HAP-1 (cell line): ENCODE measurements around the gene ATP8A2.

Experiments
- DNase-seq, 2 experiments: peaks; one replicate each; pipeline ENCODE4 v3.0.0-alpha.2; 2016 to 2020; ENCODE audit warnings: low spot score in 2 of 2
- H3K27me3 ChIP-seq: fragments of 250-450 bp; sonication (Bioruptor Pico); 2 replicates; pipeline ENCODE4 v1.5.1; 2020; ENCODE audit warnings: low read depth, mild to moderate bottlenecking, moderate library complexity
- H3K36me3 ChIP-seq: fragments of 250-450 bp; sonication (Bioruptor Pico); replicated peaks from 2 replicates; pipeline ENCODE4 v1.5.1; 2020; ENCODE audit warnings: mild to moderate bottlenecking
- H3K4me1 ChIP-seq: fragments of 250-450 bp; sonication (Bioruptor Pico); 2 replicates; pipeline ENCODE4 v1.5.1; 2020; ENCODE audit warnings: mild to moderate bottlenecking
- H3K4me3 ChIP-seq: fragments of 250-450 bp; sonication (Bioruptor Pico); 2 replicates; pipeline ENCODE4 v1.5.1; 2020; ENCODE audit warnings: mild to moderate bottlenecking, moderate library complexity
- H3K9me3 ChIP-seq: fragments of 250-450 bp; sonication (Bioruptor Pico); 2 replicates; pipeline ENCODE4 v1.5.1; 2020; ENCODE audit warnings: mild to moderate bottlenecking, moderate library complexity
- in situ Hi-C: fragments of 300-500 bp; cut with MboI; formaldehyde crosslinking; loops from 3 replicates; pipeline ENCODE4 v1.14.3; 2020; ENCODE audit warnings: low sequenced_read_pairs, inconsistent platforms, mixed read lengths

ATP8A2 gene

DNA sequence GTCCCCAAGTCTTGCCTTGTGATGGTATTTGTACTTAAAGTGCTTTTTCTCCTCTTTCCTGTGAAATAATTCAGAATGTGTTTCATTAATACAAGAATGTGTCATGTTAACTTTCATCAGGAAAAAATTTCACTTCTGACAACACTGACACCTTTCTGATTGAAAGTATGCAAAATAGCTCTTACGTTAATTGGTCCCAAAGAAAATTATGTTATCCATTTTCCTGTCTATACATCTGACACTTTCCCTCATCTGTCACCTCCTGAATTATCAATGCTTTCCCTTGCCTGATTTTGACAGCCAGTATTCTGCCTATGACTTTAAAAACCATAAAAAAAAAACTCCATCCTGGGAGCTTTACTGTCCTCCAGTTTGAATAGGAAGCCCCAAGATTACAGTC is 336.5 kb downstream of the ATP8A2 start:
- no peaks in the 10 kb centered on the region for H3K36me3 ChIP-seq
- peaks cover 3% of the 10 kb centered on the region; the same call in 1 of the 2 replicates for H3K4me1 ChIP-seq
- H3K9me3 ChIP-seq, result no peaks in the 10 kb centered on the region
- no peak overlapping the region for H3K4me3 ChIP-seq
- DNase-seq, result no peak
- in situ Hi-C loops, result no loop called here
- H3K27me3 ChIP-seq, result no peaks in the 10 kb centered on the region; the same call in 1 of the 2 replicates

DNA sequence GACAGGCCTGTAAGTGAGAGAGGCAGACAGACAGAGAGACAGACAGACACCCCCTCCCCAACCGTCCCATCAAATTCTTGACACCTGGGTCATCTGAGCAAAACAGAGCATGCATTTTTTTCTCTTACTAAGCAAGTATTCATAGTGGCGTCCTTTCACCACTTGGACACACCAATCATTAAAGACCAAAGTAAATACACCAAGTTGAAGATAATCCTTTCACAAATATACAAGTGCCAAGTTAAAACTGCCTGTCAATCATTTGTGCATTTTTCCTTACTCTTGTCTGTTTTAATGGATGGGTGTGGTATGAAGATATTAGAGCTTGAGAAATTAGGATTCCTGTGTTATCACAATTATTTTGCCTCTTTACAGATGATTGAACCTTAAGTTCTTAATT is 337.3 kb downstream of the ATP8A2 start:
- DNase-seq, result no peak
- Histone ChIP-seq H3K27me3 (no peaks in the 10 kb centered on the region; the same call in 1 of the 2 replicates), H3K36me3 (no peaks in the 10 kb centered on the region), H3K9me3 (no peaks in the 10 kb centered on the region), H3K4me3 (no peak overlapping the region), H3K4me1 (peaks cover 3% of the 10 kb centered on the region; the same call in 1 of the 2 replicates)
- in situ Hi-C loops, result no loop called here

GRCh38 chr13:25715760-25716159 is 344.0 kb downstream of the ATP8A2 start:
- H3K27me3 ChIP-seq, result no peaks in the 10 kb centered on the region; the same call in 1 of the 2 replicates
- DNase-seq, result no peak
- no peak overlapping the region for H3K4me3 ChIP-seq
- H3K4me1 ChIP-seq, result no peaks in the 10 kb centered on the region
- in situ Hi-C loops, result no loop called here
- no peaks in the 10 kb centered on the region for H3K9me3 ChIP-seq
- H3K36me3 ChIP-seq, result no peaks in the 10 kb centered on the region

DNA sequence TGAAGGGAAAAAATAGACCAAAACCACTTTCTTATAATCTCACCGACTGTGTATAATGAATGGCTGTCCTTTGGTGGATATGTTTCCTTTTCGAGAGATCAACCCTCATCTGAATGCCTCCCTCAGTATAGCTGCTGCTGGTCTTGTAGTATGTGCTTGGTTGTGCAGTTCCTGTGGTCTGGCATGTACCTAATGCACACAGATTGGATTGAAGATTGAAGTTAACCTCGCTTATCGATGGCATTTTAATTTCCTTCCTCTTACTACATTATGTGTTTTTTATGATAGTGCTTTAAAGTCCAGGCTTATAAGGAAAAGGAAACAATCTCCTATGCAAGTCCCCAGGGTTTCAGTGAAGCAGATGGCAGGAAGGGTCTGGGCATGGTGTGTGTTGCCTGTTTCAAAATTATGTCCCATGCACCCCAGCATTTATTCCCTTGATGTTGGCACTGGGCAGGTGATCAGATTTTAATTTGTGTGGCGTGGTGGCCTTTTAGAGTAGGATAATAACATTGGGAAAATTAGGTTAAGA is 346.0 kb downstream of the ATP8A2 start:
- Histone ChIP-seq H3K9me3 (no peaks in the 10 kb centered on the region), H3K4me3 (no peak overlapping the region), H3K4me1 (no peaks in the 10 kb centered on the region), H3K36me3 (no peaks in the 10 kb centered on the region), H3K27me3 (no peaks in the 10 kb centered on the region; the same call in 1 of the 2 replicates)
- DNase-seq, result no peak
- in situ Hi-C loops, result no loop called here

GRCh38 chr13:25719666-25720065 is 347.9 kb downstream of the ATP8A2 start:
- no peak for DNase-seq
- Histone ChIP-seq H3K36me3 (no peaks in the 10 kb centered on the region), H3K27me3 (no peaks in the 10 kb centered on the region), H3K9me3 (no peaks in the 10 kb centered on the region), H3K4me3 (no peak overlapping the region), H3K4me1 (no peaks in the 10 kb centered on the region)
- in situ Hi-C loops, result no loop called here

- no peak for DNase-seq
- no peaks in the 10 kb centered on the region for H3K36me3 ChIP-seq
- H3K4me3 ChIP-seq, result no peak overlapping the region
- H3K9me3 ChIP-seq, result no peaks in the 10 kb centered on the region
- in situ Hi-C loops, result no loop called here
- 0 out of 2 replicates have a peak, but pooled peaks cover 3% of the 10 kb centered on the region for H3K4me1 ChIP-seq
- no peaks in the 10 kb centered on the region for H3K27me3 ChIP-seq
Observed at GRCh38 chr13:25722893-25723292, 351.1 kb downstream of the ATP8A2 start.

DNA sequence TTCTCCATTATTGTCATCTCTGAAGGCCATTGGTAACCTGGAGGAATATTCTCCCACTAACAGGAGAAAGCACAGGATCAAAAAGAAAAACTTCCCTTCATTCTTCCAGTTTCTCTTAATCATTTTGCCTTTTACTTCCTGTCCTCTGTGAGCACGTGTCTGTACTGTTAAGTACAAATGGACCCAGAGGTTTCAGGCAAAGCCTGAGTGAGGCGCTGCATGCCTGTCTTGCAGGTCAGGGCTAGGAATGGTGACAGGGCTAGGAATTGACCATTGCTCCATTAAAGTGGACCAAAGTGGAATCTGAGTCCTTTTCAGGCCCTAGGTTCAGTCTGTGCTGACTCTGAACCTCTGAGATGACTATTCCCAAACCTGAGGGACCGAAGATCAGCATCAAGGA is 353.3 kb downstream of the ATP8A2 start:
- in situ Hi-C loops, result no loop called here
- no peaks in the 10 kb centered on the region for H3K27me3 ChIP-seq
- no peak overlapping the region for H3K4me3 ChIP-seq
- DNase-seq, result no peak
- H3K4me1 ChIP-seq, result 0 out of 2 replicates have a peak, but pooled peaks cover 3% of the 10 kb centered on the region
- H3K9me3 ChIP-seq, result no peaks in the 10 kb centered on the region
- H3K36me3 ChIP-seq, result no peaks in the 10 kb centered on the region

GRCh38 chr13:25727250-25727649 is 355.5 kb downstream of the ATP8A2 start:
- no peak for DNase-seq
- in situ Hi-C loops, result no loop called here
- no peak overlapping the region for H3K4me3 ChIP-seq
- H3K9me3 ChIP-seq, result no peaks in the 10 kb centered on the region
- 0 out of 2 replicates have a peak, but pooled peaks cover 3% of the 10 kb centered on the region for H3K4me1 ChIP-seq
- H3K36me3 ChIP-seq, result no peaks in the 10 kb centered on the region
- H3K27me3 ChIP-seq, result no peaks in the 10 kb centered on the region

- no peak overlapping the region for H3K4me3 ChIP-seq
- no peaks in the 10 kb centered on the region for H3K36me3 ChIP-seq
- 0 out of 2 replicates have a peak, but pooled peaks cover 3% of the 10 kb centered on the region for H3K4me1 ChIP-seq
- in situ Hi-C loops, result no loop called here
- H3K9me3 ChIP-seq, result no peaks in the 10 kb centered on the region
- no peaks in the 10 kb centered on the region for H3K27me3 ChIP-seq
- no peak for DNase-seq
Observed at GRCh38 chr13:25727810-25728209, 356.0 kb downstream of the ATP8A2 start.

- no peaks in the 10 kb centered on the region for H3K27me3 ChIP-seq
- no peaks in the 10 kb centered on the region for H3K9me3 ChIP-seq
Observed at GRCh38 chr13:25729201-25729600, 357.4 kb downstream of the ATP8A2 start.

DNA sequence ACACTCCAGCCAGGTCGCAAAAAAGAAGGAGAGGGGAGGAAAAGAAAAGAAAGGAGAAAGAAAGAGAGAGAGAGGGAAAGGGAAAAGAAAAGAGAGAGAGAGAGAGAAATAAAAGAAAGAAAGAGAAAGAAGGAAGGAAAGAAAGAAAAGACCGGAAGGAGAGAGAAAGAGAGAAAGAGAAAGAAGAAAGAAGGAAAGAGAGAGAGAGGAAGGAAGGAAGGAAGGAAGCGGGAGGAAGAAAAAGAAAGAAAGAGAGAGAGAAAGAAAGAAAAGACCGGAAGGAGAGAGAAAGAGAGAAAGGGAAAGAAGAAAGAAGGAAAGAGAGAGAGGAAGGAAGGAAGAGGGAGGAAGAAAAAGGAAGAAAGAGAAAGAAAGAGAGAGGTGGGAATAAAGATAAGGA is 359.3 kb downstream of the ATP8A2 start:
- no peaks in the 10 kb centered on the region for H3K9me3 ChIP-seq
- no peak overlapping the region for H3K4me3 ChIP-seq
- in situ Hi-C loops, result no loop called here
- peaks cover 16% of the 10 kb centered on the region; the same call in 1 of the 2 replicates for H3K4me1 ChIP-seq
- no peaks in the 10 kb centered on the region for H3K36me3 ChIP-seq
- H3K27me3 ChIP-seq, result no peaks in the 10 kb centered on the region
- DNase-seq, result no peak

More at GRCh38 chr13:25729201-25729600, 357.4 kb downstream of the ATP8A2 start:
- in situ Hi-C loops, result no loop called here
- Histone ChIP-seq H3K36me3 (no peaks in the 10 kb centered on the region), H3K4me3 (no peak overlapping the region), H3K4me1 (peaks cover 16% of the 10 kb centered on the region; the same call in 1 of the 2 replicates)
- no peak for DNase-seq

DNA sequence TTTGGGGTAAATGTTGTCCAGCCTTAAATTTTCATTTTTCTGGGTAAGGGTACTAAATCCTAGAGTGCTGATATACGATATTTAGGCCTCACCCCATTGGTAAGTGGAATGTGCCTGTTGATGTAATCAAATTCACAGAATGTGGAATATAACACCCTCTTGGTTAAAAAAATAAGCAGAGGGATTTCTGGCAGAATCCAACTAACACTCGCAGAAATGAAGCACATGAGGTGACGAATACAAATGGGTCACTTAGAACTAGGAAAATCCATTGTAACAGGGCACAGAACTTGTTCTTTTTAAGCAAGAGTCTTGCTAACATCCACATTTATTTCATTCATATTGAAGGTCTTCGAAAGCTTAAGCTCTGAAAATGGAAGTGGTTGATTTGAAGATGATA is 359.8 kb downstream of the ATP8A2 start:
- no peaks in the 10 kb centered on the region for H3K36me3 ChIP-seq
- H3K9me3 ChIP-seq, result no peaks in the 10 kb centered on the region
- no peak overlapping the region for H3K4me3 ChIP-seq
- peaks cover 16% of the 10 kb centered on the region; the same call in 1 of the 2 replicates for H3K4me1 ChIP-seq
- no peak for DNase-seq
- in situ Hi-C loops, result no loop called here
- H3K27me3 ChIP-seq, result no peaks in the 10 kb centered on the region

- no peak for DNase-seq
Observed at GRCh38 chr13:25732111-25732865, 360.5 kb downstream of the ATP8A2 start.

GRCh38 chr13:25733001-25733491 is 361.3 kb downstream of the ATP8A2 start:
- in situ Hi-C loops, result no loop called here
- Histone ChIP-seq H3K4me1 (peaks cover 18% of the 10 kb centered on the region), H3K36me3 (no peaks in the 10 kb centered on the region), H3K9me3 (no peaks in the 10 kb centered on the region), H3K4me3 (no peak overlapping the region), H3K27me3 (no peaks in the 10 kb centered on the region)
- no peak for DNase-seq

More at GRCh38 chr13:25732111-25732865, 360.5 kb downstream of the ATP8A2 start:
- in situ Hi-C loops, result no loop called here
- Histone ChIP-seq H3K36me3 (no peaks in the 10 kb centered on the region), H3K4me3 (no peak overlapping the region), H3K27me3 (no peaks in the 10 kb centered on the region), H3K9me3 (no peaks in the 10 kb centered on the region), H3K4me1 (peaks cover 16% of the 10 kb centered on the region; the same call in 1 of the 2 replicates)
